ENCODE results near the gene ATRAID.
"Not testable (repeated sequence)": the region's sequence is repeated elsewhere in the genome, so short reads cannot be mapped to it uniquely, and the experiment has no call there.

The ATRAID gene, protein sequence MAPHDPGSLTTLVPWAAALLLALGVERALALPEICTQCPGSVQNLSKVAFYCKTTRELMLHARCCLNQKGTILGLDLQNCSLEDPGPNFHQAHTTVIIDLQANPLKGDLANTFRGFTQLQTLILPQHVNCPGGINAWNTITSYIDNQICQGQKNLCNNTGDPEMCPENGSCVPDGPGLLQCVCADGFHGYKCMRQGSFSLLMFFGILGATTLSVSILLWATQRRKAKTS

DNA sequence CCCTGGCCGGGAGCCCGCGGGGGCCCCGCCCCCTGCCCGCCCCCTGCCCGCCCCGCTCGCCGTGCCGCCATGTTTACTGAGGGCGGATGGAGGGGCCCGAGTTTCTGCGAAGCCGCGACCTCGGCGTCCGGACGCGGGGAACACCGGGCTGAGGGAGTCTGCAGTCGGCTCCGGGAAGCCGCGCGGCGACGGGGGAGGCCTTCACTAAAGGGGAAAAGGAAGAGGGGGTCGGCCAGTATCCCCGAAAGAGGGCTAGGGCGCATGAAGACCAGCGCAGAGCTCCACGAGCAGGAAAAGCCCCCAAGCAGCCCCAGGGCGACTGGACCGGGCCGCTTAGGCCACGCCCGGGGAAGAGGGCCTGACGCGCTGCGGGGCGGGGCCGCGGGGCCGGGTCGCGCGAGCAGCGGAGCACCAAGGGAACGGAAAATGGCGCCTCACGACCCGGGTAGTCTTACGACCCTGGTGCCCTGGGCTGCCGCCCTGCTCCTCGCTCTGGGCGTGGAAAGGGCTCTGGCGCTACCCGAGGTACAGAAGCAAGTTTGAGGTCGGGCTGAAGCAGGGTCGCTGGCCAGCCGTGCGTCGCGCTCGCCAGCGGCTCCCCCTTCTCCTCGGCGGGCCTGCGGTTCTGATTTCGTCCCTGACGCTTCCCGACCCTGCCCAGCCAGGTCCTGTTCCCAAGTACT, at the start of gene ATRAID, which contains the start of gene SLC5A6:
Gene ATRAID (plus strand): TSS at position 99 of the 683 bp plus-strand sequence. CDS start 328 bp downstream, at position 427.
Gene SLC5A6 (minus strand): TSS at position 326 of the 683 bp plus-strand sequence. CDS start 4,618 bp downstream, outside the sequence.
- DNase-seq = peak; percentile 49 to 99 (median 94)

DNA sequence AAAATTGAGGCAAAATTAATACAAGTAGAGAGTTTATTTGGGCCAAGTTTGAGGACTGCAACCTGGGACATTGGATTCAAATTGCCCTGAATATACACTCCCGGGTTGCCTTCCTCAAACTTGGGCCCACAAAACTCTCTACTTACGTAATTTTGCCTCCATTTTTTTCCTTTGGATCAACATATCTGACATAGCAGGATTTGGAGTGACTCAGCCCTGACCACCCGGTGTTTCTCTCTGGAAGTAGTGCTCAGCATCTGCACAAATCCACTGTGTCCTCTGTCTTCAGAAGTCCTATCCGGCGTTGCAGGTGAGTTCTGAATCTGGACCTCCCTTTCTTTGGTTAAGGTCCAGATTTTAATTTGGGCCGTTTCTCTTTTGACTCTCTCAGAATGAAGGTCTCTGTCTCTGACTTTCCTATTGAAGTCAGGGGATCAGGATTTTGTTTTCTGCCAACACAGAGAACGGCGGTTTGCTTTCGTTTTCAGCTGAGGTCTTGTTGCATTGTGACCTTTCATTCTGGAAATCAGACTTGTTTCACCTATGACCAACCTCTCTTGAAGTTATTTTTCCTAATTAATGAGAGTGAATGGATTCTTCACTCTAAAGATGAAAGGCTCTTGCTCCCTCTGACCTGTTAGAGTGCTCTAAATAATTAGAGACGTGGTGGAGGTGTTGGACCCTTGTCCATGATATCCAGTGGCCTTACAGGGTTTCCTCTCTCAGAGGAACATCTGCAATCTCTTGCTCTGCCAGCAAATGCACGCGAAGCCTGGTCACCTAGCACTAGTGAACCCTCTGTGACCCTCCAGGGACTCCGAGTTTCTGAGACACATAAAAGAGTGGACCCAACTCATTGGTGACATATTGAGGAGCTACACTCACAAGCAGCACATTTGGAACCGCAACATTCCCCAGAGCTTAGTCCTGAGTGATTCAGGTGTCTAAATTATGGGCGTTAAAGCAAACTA, 49.4 kb upstream of the ATRAID start:
- DNase-seq = no peak

DNA sequence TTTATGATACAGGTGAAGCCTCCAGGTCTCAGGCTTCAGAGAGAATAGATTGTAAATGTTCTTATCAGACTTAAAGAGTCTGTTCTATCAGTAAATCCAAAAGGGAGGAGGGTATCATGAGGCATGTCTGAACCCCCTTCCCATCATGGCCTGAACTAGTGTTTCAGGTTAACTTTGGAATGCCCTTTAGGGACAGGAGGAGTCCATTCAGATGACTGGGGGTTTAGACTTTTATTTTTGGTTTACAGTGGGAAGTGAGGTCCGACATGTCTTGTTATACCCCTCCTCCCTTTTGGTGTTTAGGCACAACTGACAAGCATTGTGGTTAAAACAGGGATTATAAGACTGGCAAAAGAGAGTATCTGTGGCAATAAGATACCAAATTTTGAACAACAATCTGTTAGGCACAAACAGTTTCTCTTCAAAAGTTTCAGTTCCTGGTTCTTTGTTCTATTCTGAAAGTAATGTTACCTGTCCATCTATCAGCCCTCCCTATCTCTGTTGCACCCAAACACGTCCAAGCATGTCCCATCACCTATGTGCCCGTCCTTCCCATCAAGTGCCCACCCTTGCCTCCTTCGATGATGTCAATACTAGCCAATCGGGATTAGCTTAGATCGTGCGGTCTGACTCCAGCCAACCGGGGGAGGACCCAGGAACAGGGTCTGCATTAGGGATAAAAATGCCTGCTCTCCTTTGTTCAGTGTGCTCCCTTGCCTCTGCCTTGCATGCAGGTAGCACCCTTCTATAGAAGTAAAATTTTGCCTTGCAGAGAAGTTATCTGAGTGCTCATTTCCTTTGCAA, 46.7 kb upstream of the ATRAID start:
- no peak for DNase-seq

DNA sequence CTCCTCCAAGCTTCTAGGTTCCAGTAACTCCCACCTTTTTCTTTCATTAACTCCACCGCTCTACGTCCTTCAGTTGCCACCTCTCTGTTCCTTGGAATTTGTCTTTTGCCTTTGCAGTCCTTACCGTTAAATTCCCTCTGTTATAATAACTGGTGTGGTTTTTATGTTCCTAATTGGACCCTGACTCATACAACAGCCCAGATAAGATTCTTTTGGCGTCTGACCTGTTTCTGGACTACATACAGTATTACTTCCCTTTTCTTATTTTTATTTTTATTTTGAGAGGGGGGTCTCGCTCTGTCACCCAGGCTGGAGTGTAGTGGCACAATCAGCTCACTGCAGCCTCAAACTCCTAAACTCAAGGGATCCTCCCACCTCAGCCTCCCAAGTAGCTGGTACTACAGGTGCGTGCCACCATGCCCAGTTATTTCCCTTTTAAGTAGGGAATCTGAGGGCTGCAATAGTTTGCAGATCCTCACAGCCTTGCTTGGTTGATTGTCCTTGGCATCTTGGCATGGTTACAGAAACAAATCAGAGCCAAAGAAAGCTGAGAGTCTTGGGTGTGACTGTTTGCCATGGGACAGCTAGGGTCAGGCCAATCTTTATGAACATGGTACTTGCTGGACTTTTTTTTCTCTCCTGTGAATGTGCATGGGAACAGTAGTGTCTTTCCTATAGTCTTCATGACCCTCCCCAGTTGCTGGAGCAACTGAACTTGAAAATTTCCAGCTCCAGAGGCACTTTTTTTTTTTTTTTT, 41.1 kb upstream of the ATRAID start:
- DNase-seq = no peak

DNA sequence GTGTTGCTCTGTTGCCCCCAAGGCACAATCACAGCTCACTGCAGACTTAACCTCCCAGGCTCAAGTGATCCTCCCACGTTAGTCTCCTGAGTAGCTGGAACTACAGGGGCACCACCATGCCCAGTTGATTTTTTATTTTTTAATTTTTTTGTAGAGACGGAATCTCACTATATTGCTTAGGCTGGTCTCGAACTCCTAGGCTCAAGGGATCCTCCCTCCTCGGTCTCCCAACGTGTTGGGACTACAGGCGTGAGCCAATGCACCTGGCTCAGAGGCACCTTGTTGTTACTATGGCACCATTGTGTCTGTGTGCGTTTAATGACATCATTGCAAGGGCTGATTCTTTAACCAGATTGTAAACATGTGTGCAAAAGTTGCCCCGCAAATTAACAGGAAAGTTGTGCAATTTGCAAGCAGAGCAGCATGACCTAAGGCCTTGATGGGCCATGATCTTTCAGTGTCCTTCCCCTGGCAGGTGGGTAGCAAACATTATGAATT, 40.4 kb upstream of the ATRAID start:
- DNase-seq = no peak

DNA sequence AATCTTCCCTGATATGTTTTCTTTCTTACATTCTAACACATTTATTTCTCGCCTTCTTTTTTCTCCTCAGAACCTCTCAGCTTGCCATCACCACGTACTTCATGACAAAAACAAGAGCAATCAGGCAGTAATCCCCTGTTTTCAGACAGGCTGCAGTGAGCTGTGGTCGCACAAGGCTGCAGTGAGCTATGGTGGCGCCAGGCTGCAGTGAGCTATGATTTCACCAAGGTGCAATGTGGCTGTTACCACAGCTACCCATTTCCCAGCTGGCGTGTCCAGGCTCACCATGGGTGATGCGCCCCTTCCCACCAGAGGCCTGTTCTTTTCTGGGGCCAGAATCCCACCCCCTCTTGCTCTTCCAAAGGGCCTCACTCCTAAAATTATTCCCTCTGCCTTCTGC, 37.2 kb upstream of the ATRAID start:
- no peak for DNase-seq

DNA sequence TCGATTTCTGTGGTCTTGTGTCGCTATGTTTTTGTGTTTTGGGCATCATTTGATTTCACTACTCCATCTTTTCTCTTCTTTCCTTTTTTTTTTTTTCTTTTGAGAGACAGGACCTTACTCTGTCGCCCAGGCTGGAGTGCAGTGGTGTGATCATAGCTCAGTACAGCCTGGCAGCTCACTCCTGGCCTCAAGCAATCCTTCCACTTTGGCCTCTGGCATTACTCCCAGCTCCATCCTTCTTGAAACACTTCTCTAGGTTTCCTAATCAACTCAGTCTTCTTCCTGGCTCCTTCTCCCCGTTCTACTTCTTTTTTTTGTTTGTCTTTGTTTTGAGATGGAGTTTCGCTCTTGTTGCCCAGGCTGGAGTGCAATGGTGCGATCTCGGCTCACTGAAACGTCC, 36.5 kb upstream of the ATRAID start:
- DNase-seq = no peak

DNA sequence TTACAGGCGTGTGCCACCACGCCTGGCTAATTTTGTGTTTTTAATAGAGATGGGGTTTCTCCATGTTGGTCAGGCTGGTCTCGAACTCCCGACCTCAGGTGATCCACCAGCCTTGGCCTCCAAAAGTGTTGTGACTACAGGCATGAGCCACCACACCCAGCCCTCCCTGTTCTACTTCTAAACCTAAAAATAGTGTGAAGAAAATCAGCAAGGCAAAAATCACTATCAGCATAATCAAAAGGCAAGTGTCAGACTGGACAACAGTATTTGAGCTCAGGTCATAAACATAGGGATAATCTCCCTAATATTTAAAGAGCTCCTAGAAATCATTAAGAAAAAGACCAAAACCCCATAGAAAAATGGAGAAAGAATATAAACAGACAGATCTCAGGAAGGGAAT, 36.1 kb upstream of the ATRAID start:
- not testable (repeated sequence) for DNase-seq

DNA sequence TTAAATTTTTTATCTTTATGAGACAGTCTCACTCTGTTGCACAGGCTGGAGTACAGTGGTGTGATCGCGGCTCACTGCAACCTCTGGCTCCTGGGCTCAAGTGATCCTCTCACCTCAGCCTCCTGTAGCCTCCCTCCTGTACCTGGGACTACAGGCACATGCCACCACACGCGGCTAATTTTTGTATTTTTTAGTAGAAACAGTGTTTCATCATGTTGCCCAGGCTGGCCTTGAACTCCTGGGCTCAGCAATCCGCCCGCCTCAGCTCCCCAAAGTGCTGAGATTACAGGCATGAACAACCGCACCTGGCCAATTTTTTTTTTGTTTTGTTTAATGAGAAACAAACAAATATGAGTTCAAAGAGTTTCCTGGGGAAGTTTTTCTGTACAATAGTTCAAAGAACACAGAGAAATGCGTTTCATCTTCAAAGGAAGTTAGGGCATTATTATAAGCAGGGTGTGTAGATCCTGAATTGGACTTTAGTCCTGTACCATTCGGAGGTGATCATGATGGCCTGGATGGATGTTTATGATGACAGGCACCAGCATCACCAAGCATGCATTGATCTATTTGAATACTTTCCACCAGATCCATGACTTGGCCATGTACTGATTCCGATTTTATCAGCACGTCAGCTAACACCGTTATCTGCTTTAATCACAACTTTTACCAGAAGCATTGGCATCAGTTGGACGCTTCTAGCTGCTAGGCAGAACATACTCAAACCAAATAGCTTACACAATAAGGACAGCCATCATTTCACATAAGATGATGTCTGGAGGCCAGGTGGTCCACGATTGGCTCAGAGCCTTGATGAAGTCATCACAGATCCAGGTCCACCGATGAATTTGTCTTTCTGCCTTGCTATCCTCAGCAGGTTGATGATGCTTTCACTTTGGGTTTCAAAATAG, 34.1 kb upstream of the ATRAID start:
- no peak for DNase-seq

DNA sequence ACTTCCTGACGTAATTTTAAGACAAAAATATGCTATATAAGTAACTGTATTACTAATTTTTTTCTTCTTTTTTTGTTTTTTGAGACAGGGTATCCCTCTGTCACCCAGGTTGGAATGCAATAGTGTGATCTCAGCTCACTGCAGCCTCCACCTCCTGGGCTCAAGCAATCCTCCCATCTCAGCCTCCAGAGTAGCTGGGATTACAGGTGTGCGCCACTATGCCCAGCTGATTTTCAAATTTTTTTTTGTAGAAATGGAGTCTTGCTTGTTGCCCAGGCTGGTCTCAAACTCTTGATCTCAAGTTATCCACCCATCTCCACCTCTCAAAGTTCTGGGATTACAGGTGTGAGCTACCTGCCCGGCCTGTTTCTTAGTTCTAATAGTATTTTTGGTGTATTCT, 33.4 kb upstream of the ATRAID start:
- DNase-seq = no peak

DNA sequence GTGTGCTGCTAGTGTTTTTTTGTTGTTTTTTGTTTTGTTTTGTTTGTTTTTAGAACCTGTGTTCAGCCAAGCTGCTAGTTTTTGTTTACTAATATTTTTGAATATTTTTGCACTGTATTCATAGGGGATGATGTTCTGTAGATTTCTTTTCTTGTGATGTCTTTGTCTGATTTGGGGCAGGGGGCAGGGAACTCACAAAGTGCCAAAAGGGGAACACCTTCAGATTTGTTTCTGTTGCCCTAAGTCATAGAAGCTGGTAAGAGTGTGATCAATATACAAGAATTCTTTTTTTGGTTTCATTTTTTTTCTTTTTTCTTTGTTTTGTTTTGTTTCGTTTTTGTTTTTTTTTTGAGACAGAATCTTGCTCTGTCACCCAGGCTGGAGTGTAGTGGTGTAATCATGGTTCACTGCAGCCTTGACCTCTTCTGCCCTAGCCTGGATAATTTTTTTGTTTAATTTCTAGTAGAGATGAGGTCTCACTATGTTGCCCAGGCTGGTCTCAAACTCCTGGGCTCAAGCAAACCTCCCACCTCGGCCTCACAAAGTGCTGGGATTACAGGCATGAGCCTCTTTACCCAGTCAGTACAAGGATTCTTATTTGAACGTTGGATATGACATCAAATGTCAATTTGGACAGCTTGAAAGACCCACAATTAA, 32.4 kb upstream of the ATRAID start:
- DNase-seq = no peak

DNA sequence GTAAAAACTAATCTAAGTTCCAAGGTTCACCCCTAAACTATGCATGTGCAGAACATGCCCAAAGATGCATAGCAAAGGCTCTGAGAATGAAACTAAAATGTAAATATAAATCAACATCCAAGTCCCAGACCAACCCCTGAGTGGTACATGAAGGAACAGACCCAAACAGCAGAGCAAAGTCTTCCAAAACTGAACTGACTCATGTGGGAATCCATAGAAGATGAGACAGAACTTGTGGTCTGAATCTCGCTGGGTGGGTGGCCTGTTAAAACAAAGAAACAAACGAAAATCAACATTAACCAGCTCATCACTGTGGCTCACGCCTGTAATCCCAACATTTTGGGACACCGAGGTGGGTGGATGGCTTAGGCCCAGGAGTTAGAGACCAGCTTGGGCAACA, 29.5 kb upstream of the ATRAID start:
- DNase-seq = no peak

DNA sequence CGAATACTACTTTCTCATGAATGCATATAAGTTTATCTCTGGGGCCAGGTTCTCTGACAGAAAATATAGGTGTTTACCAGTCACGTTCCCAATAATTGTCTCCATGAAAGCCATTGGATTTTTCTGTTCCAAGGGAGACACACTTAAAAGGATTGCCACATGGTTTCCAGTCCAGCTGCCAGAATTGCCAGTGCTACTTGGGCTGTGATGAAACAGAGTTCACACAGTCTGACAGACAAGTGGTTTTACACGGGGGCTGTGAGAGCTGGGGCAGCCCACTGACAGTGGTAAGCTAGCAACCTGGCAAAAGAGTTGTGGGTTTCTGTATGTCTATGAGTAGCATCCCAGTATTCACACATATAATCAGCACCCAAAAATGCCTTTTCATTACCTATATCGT, 27.7 kb upstream of the ATRAID start:
- no peak for DNase-seq

DNA sequence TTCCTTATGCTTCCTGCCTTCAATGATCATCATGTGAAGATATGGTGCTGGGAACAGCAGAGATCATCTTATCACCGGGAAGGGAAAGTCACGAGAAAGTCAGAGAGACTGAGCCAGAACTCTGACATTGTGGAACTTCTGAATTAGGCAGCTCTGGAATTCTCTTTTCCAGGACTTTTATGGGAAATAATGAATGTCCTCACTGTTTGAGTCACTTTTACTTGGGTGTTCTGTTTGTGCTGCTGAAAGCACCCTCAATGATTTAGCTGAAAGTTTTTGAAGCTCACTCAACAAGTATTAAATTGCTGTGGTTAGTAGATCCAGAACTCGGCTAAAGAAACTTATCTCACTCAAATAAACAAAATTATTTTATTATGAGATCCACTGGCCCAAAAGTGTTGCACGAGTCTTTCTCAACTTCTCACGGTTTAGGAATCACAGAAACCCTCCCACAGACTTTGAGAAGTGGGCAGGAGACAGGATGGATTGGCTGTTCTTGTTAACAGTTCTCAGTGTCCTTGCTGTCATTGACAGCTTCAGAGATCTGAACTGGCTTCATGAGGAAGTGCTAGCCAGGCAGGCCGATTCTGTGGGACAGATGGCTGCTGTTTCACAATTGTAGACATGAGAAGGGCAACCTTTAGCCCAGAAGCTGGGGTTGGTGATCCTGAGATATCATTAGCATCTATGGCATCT, 26.4 kb upstream of the ATRAID start:
- DNase-seq = no peak

DNA sequence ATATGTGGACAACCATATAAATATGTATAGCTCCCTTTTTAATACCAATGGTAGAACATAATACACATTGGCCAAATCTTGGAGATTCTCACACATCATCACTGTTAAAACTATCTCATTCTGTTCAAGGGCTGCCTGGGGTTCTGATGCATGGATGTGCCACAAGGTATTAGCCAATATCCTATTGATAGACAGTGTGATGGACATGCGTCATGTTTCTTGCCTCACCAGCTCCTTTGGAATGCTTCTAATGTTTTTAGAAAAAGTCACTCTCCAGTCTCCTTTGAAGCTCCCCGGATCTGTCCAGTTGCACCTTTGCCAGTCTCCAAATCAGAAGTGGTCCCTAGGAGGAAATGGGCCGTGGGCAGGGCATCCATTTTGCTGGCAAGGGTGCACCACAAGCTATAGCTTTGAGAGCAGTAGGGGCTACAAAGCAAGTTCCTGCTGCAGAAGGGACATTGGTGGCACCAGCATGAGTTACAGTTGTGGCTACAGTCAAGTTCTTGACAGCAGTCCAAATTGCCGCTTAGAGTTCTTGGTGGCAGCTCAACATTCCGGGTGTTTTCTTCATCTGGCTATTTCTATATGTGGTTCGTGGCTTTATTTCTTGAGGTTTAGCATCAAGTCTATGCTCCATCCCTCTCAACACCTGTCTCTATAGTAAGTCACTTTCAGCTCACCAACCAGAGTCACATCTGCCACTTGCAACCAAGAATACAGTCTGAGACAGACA, 25.1 kb upstream of the ATRAID start:
- no peak for DNase-seq

DNA sequence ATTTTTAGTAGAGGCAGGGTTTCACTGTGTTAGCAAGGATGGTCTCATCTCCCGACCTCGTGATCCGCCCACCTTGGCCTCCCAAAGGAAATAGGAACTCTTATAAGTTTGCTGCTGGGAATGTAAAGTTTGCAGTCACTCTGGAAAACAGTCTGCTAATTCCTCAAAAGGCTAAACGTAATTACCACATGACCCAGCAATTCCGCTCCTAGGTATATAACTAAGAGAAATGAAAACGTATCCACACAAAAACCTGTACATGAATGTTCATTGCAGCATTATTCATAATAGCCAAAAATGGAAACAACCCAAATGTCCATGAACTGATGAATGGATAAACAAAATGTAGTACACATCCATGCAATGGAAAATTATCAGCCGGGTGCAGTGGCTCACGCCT, 21.9 kb upstream of the ATRAID start:
- DNase-seq = no peak

DNA sequence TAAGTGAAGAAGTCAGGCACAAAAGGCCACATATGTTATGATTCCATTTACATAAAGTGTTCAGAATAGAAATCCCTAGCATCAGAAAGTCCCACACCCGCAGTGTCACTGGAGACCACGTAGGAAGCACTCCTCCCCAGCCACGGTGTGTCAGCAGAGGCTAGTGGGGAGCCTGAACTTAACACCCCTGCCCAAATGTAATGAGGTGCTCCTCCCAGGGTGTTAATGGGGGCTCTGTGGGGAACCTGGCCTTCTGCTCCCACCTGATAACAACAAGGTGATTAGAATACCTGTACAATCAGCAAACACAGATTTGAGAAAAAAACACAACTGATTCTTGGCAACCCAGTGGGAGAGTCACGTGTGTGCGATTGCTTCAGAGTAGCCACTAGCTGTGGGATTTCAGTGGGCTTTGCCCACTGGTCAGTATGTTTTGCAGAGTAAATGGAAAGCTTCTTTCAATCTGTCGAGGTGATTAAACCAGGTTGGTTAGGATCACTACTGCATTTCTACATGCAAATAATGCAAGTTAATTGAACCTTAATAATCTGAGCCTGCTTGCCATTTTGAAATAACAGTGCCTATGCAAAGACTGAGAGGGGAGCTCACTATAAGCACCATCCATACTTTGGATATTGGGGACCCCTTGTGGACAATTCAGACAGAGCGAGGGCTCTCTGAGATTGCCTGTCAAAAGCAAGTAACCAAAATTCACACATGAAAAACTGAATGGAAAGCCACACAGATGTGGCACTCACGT, 20.6 kb upstream of the ATRAID start:
- peak in 2 of 14 donors; percentile 2 to 11 for DNase-seq
